Transverse colon (tissue), 4 donors: ENCODE measurements around the gene NEK4. TPM values are rescaled to one million over a fixed set of nuclear protein-coding genes. Genes with fewer than 3 reads are reported as not detected.
"Not testable (repeated sequence)": the region's sequence is repeated elsewhere in the genome, so short reads cannot be mapped to it uniquely, and the experiment has no call there.

Experiments
- DNase-seq: peaks from one replicate; pipeline ENCODE4 v3.0.0-alpha.2; 2019
- H3K27ac ChIP-seq, 4 donors: fragments of 200-600 bp; sonication (generic); 2 replicates each; pipeline ENCODE4 v1.5.1; 2016 to 2018; ENCODE audit warnings: inconsistent platforms in 4 of 4
- H3K27me3 ChIP-seq: fragments of 200-600 bp; sonication (generic); 2 replicates; pipeline ENCODE4 v1.5.1; 2017; ENCODE audit warnings: inconsistent platforms
- H3K36me3 ChIP-seq, 4 donors: fragments of 200-600 bp; sonication (generic); 2 replicates each; pipeline ENCODE4 v1.5.1; 2017 to 2019; ENCODE audit warnings: inconsistent platforms in 4 of 4
- H3K4me1 ChIP-seq, 4 donors: fragments of 200-600 bp; sonication (generic); 2 replicates each; pipeline ENCODE4 v1.5.1; 2017 to 2020; ENCODE audit warnings: inconsistent platforms in 4 of 4
- H3K4me3 ChIP-seq, 4 donors: fragments of 200-600 bp; sonication (generic); 1 replicate in 1 of 4; 2 replicates in 3 of 4; pipeline versions ENCODE4 v1.5.1 to v1.6.1; 2017 to 2019; ENCODE audit warnings: inconsistent platforms in 4 of 4
- H3K9me3 ChIP-seq, 2 donors: fragments of 200-600 bp; sonication (generic); 2 replicates each; pipeline ENCODE4 v1.5.1; 2017 to 2019; ENCODE audit warnings: inconsistent platforms in 2 of 2
- EP300 ChIP-seq: sonication (generic); formaldehyde crosslinking; IDR thresholded peaks from one replicate; pipeline ENCODE4 v1.6.1; 2017; ENCODE audit warnings: antibody characterized with exemption, low read depth
- POLR2A ChIP-seq: fragments of 450-650 bp; IDR thresholded peaks from one replicate; pipeline ENCODE4 v1.6.1; 2016; ENCODE audit warnings: antibody characterized with exemption, mild to moderate bottlenecking, moderate library complexity
- POLR2AphosphoS5 ChIP-seq, 3 donors: sonication (generic); formaldehyde crosslinking; IDR thresholded peaks; one replicate each; pipeline ENCODE4 v1.6.1; 2016; ENCODE audit warnings: antibody characterized with exemption in 3 of 3
- WGBS, 2 donors: methylation state at CpG; one replicate each; pipeline ENCODE4 v1.1.5; 2018; ENCODE audit warnings: low coverage in 1 of 2; 5-methylcytosine and 5-hydroxymethylcytosine counted together
- in situ Hi-C, 4 donors: fragments of 200-750 bp; cut with MboI; loops; one replicate each; pipeline versions ENCODE4 v1.15.0 to v1.15.1; 2017; ENCODE audit warnings: low sequenced_read_pairs in 3 of 4, low pct_ligation_motif_present in 1 of 4, low pct_unique_long_range_greater_than_20kb in 1 of 4
- intact Hi-C: fragments of 100-400 bp; cut with DNase I; formaldehyde crosslinking; loops from one replicate; pipeline ENCODE4 v1.15.1; 2023; ENCODE audit warnings: low total_unique reads
- total RNA-seq, 4 donors: library from RNA; depleted of rRNA; stranded (reverse); fragments of >200 nt; gene quantifications; one replicate each; pipeline ENCODE4 v1.1.0, GENCODE V29; 2016
- TF ChIP-seq, protein P1 (sequence below), 5 experiments: fragments of 200-600 bp in 3 of 5; fragments of 450-650 bp in 2 of 5; sonication (generic) in 3 of 5; IDR thresholded peaks; 1 replicate in 2 of 5; 2 replicates in 3 of 5; pipeline ENCODE4 v1.5.1; 2016 to 2017; ENCODE audit warnings: antibody characterized with exemption in 5 of 5, inconsistent platforms in 3 of 5, mild to moderate bottlenecking in 2 of 5, moderate library complexity in 1 of 5

Gene NEK4
- total RNA-seq, 4 donors from 2014 or later: 14.6 to 35.0 (median 22.1) TPM

DNA sequence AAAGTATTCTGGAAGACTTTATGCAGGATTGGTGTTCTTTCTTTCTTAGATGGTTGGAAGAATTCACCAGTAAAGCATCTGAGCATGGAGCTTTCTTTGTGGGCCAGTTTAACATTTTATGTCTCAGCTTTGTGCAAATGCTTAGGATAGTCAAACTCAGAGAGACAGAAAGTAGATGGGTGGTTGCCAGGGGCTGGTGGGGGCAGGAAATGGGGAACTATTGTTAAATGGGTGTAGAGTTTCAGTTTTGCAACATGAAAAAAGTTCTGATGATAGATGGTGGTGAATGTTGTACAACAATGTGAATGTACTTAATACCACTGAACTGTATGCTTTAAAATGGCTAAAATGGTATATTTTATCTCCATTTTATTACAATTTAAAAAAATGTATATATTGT, 40.1 kb downstream of the NEK4 start:
- intact Hi-C loops: no loop called here
- no peak overlapping the region for H3K27ac ChIP-seq
- in situ Hi-C loops: loop anchor here in 1 of 4 donors (25.0 kb wide), 1 partner anchor 332 kb away; no protein-coding TSS in a partner anchor

DNA sequence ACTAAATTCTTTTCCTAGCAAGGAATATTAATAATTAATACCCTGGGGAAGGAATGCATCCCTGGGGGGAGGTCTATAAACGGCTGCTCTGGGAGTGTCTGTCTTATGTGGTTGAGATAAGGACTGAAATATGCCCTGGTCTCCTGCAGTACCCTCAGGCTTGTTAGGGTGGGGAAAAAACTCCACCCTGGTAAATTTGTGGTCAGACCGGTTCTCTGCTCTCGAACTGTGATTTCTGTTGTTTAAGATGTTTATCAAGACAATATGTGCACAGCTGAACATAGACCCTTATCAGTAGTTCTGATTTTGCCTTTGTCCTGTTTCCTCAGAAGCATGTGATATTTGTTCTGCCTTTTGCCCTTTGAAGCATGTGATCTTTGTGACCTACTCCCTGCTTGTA, 42.0 kb downstream of the NEK4 start:
- H3K27me3 ChIP-seq, DNase-seq, H3K9me3 ChIP-seq, H3K4me3 ChIP-seq, intact Hi-C loops, H3K4me1 ChIP-seq, H3K27ac ChIP-seq: not testable (repeated sequence)
- 29 to 66% methylated on average over 1 to 3 of the region's 3 CpGs for WGBS, 2 donors
- H3K36me3 ChIP-seq: peaks cover 0 to 37% (median 3%) of the 10 kb centered on the region in 4 donors
- in situ Hi-C loops: loop anchor here in 1 of 4 donors (25.0 kb wide), 1 partner anchor 334 kb away; no protein-coding TSS in a partner anchor

More for the DNA sequence above, 40.1 kb downstream of the NEK4 start:
- Histone ChIP-seq H3K4me3 (no peak overlapping the region), H3K4me1 (no peaks in the 10 kb centered on the region), H3K9me3 (peaks cover 0 to 3% of the 10 kb centered on the region in 2 donors), H3K27me3 (no peaks in the 10 kb centered on the region), H3K36me3 (peaks cover 0 to 55% (median 5%) of the 10 kb centered on the region in 4 donors)
- no peak for DNase-seq
- TF ChIP-seq, protein P1, sequence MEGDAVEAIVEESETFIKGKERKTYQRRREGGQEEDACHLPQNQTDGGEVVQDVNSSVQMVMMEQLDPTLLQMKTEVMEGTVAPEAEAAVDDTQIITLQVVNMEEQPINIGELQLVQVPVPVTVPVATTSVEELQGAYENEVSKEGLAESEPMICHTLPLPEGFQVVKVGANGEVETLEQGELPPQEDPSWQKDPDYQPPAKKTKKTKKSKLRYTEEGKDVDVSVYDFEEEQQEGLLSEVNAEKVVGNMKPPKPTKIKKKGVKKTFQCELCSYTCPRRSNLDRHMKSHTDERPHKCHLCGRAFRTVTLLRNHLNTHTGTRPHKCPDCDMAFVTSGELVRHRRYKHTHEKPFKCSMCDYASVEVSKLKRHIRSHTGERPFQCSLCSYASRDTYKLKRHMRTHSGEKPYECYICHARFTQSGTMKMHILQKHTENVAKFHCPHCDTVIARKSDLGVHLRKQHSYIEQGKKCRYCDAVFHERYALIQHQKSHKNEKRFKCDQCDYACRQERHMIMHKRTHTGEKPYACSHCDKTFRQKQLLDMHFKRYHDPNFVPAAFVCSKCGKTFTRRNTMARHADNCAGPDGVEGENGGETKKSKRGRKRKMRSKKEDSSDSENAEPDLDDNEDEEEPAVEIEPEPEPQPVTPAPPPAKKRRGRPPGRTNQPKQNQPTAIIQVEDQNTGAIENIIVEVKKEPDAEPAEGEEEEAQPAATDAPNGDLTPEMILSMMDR (IDR thresholded peaks at IDR 0.05): no peak
- TF ChIP-seq EP300 (no peak), POLR2AphosphoS5 (IDR thresholded peaks at IDR 0.05) (no peak), POLR2A (no peak)

DNA sequence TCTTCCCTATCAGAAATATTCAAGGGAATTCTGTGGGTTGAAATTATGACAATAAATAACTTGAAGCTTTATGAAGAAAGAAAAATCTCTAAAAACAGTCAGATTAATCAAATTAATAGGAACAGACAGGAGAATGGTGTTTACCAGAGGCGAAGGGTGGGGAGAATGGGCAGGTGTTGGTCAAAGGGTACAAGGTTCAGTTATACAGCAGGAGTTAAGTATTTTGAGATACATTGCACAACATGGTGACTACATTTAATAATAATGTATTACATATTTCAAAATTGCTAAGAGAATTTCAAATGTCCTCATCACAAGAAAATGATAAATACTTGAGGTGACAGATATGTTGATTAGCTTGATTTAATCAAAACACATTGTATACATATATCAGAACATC, 46.2 kb downstream of the NEK4 start:
- in situ Hi-C loops: no loop called here
- no peaks in the 10 kb centered on the region for H3K27me3 ChIP-seq
- WGBS, 2 donors: 80 to 83% methylated on average over 1 of the region's 1 CpG
- H3K27ac ChIP-seq: no peak overlapping the region
- TF ChIP-seq, protein P1 (IDR thresholded peaks at IDR 0.05): no peak
- no peak for TF ChIP-seq POLR2A
- TF ChIP-seq EP300: no peak
- TF ChIP-seq POLR2AphosphoS5 (IDR thresholded peaks at IDR 0.05): no peak
- intact Hi-C loops: no loop called here
- H3K36me3 ChIP-seq: peaks cover 0 to 10% (median 0%) of the 10 kb centered on the region in 4 donors
- peaks cover 0 to 9% (median 0%) of the 10 kb centered on the region in 4 donors for H3K4me1 ChIP-seq
- no peak overlapping the region for H3K4me3 ChIP-seq
- no peak for DNase-seq
- H3K9me3 ChIP-seq: peaks cover 0 to 3% of the 10 kb centered on the region in 2 donors

DNA sequence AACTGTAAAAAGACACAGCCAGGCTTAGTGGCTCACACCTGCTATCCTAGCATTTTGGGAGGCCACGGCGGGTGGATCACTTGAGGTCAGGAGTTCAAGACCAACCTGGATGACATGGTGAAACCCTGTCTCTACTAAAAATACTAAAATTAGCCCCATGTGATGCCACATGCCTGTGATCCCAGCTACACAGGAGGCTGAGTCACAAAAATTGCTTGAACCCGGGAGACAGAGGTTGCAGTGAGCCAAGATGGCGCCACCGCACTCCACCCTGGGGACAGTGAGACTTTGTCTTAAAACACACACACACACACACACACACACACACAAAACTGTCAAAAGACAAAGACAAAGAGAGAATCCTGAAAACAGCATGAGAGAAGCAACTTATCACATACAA, 46.8 kb downstream of the NEK4 start:
- Histone ChIP-seq H3K27me3 (no peaks in the 10 kb centered on the region), H3K4me3 (no peak overlapping the region), H3K9me3 (no peaks in the 10 kb centered on the region), H3K36me3 (peaks cover 0 to 10% (median 0%) of the 10 kb centered on the region in 4 donors), H3K27ac (no peak overlapping the region), H3K4me1 (peaks cover 0 to 9% (median 0%) of the 10 kb centered on the region in 4 donors)
- in situ Hi-C loops (no loop called here), intact Hi-C loops (no loop called here)
- DNase-seq: no peak
- TF ChIP-seq, protein P1 (IDR thresholded peaks at IDR 0.05): no peak
- TF ChIP-seq EP300 (no peak), POLR2AphosphoS5 (IDR thresholded peaks at IDR 0.05) (no peak), POLR2A (no peak)
- 93 to 100% methylated on average over 2 to 3 of the region's 5 CpGs for WGBS, 2 donors

DNA sequence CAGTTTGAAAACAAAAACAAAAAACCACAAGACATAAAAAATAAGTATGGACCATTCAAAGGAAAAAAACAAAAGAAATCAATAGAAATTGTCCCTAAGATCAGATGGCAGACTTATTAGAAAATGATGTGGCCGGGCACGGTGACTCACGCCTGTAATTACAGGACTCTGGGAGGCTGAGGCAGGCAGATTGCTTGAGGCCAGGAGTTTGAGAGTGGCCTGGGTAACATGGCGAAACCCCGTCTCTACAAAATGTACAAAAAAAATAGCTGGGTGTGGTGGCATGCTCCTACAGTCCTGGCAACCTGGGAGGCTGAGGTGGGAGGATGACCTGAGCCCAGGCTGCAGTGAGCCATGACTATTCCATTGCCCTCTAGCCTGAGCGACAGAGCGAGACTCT, 48.2 kb downstream of the NEK4 start:
- Histone ChIP-seq H3K36me3 (peaks cover 0 to 5% (median 0%) of the 10 kb centered on the region in 4 donors), H3K27me3 (no peaks in the 10 kb centered on the region), H3K27ac (no peak overlapping the region), H3K4me3 (no peak overlapping the region), H3K9me3 (no peaks in the 10 kb centered on the region), H3K4me1 (peaks cover 0 to 9% (median 0%) of the 10 kb centered on the region in 4 donors)
- in situ Hi-C loops: no loop called here
- no peak for TF ChIP-seq POLR2AphosphoS5 (IDR thresholded peaks at IDR 0.05)
- no peak for TF ChIP-seq EP300
- no peak for TF ChIP-seq POLR2A
- TF ChIP-seq, protein P1 (IDR thresholded peaks at IDR 0.05): no peak
- intact Hi-C loops: no loop called here
- WGBS, 2 donors: 80 to 92% methylated on average over 5 to 7 of the region's 7 CpGs
- DNase-seq: no peak
